ENCODE measurements around the gene ZCWPW2. TPM values are rescaled to one million over a fixed set of nuclear protein-coding genes. Genes with fewer than 3 reads are reported as not detected.

The ZCWPW2 gene
- total and polyA plus RNA-seq, 8 donors = 0.70 to 1.5 (median 1.0) TPM

- no peak for TF ChIP-seq CTCF (IDR thresholded peaks at IDR 0.05)
- intact Hi-C loops (cut with DNase I) = no loop called here
- H3K4me1 ChIP-seq = no peaks in the 10 kb centered on the region
- H3K9me3 ChIP-seq = no peaks in the 10 kb centered on the region
- H3K36me3 ChIP-seq = no peaks in the 10 kb centered on the region
- H3K27me3 ChIP-seq = no peaks in the 10 kb centered on the region
- no peak overlapping the region for H3K4me3 ChIP-seq
- FAIRE-seq (no peak), ATAC-seq (no peak), DNase-seq (no peak)
- 91 to 99% methylated on average over 2 of the region's 2 CpGs for WGBS, 2 donors
- H3K27ac ChIP-seq = no peak overlapping the region
These were observed 199.2 kb downstream of the ZCWPW2 start for GRCh38 chr3:28547677-28548076.

- 61% methylated on average over 3 of the region's 3 CpGs for WGBS, 2 donors
These were observed 204.7 kb downstream of the ZCWPW2 start for GRCh38 chr3:28553175-28553574.

GRCh38 chr3:28556195-28556594, 207.7 kb downstream of the ZCWPW2 start:
- ATAC-seq (no peak), FAIRE-seq (no peak), DNase-seq (no peak)
- TF ChIP-seq CTCF (IDR thresholded peaks at IDR 0.05) = no peak
- Histone ChIP-seq H3K9me3 (no peaks in the 10 kb centered on the region), H3K4me3 (no peak overlapping the region), H3K4me1 (no peaks in the 10 kb centered on the region), H3K27me3 (no peaks in the 10 kb centered on the region), H3K36me3 (no peaks in the 10 kb centered on the region), H3K27ac (no peak overlapping the region)
- WGBS, 2 donors = 89 to 93% methylated on average over 1 of the region's 1 CpG
- intact Hi-C loops (cut with DNase I) = no loop called here

More at GRCh38 chr3:28553175-28553574, 204.7 kb downstream of the ZCWPW2 start:
- Histone ChIP-seq H3K27ac (no peak overlapping the region), H3K27me3 (no peaks in the 10 kb centered on the region), H3K4me3 (no peak overlapping the region), H3K36me3 (no peaks in the 10 kb centered on the region), H3K4me1 (no peaks in the 10 kb centered on the region), H3K9me3 (no peaks in the 10 kb centered on the region)
- no peak for TF ChIP-seq CTCF (IDR thresholded peaks at IDR 0.05)
- DNase-seq = no peak
- intact Hi-C loops (cut with DNase I) = no loop called here
- no peak for FAIRE-seq
- no peak for ATAC-seq

- Histone ChIP-seq H3K27me3 (no peaks in the 10 kb centered on the region), H3K9me3 (no peaks in the 10 kb centered on the region), H3K4me1 (no peaks in the 10 kb centered on the region), H3K4me3 (no peak overlapping the region), H3K36me3 (no peaks in the 10 kb centered on the region), H3K27ac (no peak overlapping the region)
- DNase-seq = no peak
- TF ChIP-seq CTCF (IDR thresholded peaks at IDR 0.05) = no peak
- FAIRE-seq = no peak
- intact Hi-C loops (cut with DNase I) = no loop called here
- 78 to 79% methylated on average over 1 of the region's 1 CpG for WGBS, 2 donors
- ATAC-seq = no peak
These were observed 215.7 kb downstream of the ZCWPW2 start for GRCh38 chr3:28564211-28564610.

DNA sequence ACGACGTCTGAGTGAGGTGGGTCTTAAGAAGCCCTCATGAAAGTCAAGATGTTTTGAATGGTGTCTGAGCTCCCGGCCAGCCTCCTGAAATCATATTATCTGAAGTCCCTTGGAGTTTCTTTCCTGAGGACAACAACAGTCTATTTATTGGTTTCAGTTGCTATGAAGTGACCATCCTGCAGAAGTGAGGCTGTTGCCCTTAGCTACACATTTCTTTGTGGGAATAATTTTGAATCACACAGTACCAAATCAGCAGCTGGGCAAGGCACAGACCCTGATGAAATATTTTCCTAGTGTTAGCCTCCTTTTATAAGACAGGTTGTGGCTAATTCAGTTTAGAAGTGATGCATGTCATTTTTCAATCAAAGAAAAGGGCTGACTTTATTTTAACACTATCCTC, 220.8 kb downstream of the ZCWPW2 start:
- H3K4me3 ChIP-seq = no peak overlapping the region
- TF ChIP-seq CTCF (IDR thresholded peaks at IDR 0.05) = no peak
- no peak for ATAC-seq
- WGBS, 2 donors = 85 to 91% methylated on average over 3 of the region's 3 CpGs
- H3K9me3 ChIP-seq = no peaks in the 10 kb centered on the region
- H3K4me1 ChIP-seq = no peaks in the 10 kb centered on the region
- intact Hi-C loops (cut with DNase I) = no loop called here
- no peak overlapping the region for H3K27ac ChIP-seq
- H3K27me3 ChIP-seq = peaks cover 0 to 5% (median 0%) of the 10 kb centered on the region in 4 donors
- no peaks in the 10 kb centered on the region for H3K36me3 ChIP-seq
- DNase-seq = no peak
- FAIRE-seq = no peak
